H7 (cell line): Measurements from ENCODE around the gene ZNF185. TPM values are rescaled to one million over a fixed set of nuclear protein-coding genes. Genes with fewer than 3 reads are reported as not detected.

Source experiments
- DNase-seq: peaks from one replicate; pipeline ENCODE4 v3.0.0; 2012
- H3K27me3 ChIP-seq: 2 replicates; pipeline ENCODE4 v1.6.0; 2011; ENCODE audit warnings: mild to moderate bottlenecking, low read length; ENCODE audit not compliant: control insufficient read depth, insufficient read depth
- H3K36me3 ChIP-seq: replicated peaks from 2 replicates; pipeline ENCODE4 v1.5.1; 2011; ENCODE audit warnings: low read length; ENCODE audit not compliant: control insufficient read depth, insufficient read depth
- H3K4me3 ChIP-seq: 2 replicates; pipeline ENCODE4 v1.5.1; 2011; ENCODE audit warnings: low read depth, mild to moderate bottlenecking, control low read depth, low read length, moderate library complexity; ENCODE audit not compliant: insufficient read depth
- total RNA-seq: library from RNA; depleted of rRNA; stranded (reverse); fragments of >200 nt; shearing (Covaris generic); gene quantifications from 2 replicates; pipeline ENCODE4 v1.2.3, GENCODE V29; 2014

Gene ZNF185
- total RNA-seq, 1 experiment from 2014 or later: 7.8 TPM

DNA sequence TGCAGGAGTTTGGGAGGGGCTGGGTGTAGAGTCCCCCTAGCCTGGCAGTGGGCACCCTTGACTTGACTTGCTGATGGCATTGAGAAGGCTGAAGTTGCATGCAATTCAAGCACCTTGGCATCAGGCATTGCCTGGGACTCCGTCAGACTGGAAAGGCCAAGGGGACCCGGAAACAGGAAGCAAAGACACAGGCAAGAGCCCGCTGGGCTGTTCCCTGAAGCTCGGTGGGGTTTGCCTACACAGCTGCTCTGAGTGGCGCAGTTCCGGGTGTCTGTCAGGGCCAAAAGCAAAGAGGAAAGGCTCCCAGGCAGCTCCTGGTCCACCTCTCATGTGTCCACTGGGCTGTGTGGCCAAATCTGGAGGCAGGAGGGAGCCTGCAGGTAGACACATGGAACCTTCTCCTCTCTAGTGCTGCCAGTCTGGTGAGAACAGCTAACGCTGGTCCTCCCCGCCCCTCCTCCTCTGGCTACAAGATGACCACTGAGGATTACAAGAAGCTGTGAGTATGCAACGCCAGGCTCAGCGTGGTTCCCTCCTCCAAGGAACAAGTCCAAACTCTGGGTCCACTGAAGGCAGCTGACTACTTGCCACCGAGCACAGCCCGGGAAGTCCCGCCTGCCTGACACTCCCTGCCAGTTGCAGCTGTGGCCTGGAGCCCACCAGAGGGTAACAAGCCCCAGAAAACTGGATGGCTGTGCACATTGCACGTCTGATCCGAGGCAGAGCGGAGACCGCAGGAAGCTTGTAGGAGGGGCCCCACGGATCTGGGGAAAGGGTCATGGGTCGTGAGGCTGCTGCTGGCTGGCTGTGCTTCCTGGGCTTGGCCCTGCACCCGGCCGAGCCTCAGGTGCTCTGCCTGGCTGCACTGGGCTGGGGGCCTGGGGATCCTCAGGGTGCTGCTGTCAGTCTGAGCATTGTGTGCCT, 20.1 kb downstream of the ZNF185 start:
- Histone ChIP-seq H3K4me3 (no peak overlapping the region), H3K36me3 (no peaks in the 10 kb centered on the region; the same call in 1 of the 2 replicates), H3K27me3 (no peaks in the 10 kb centered on the region)
- DNase-seq: no peak

DNA sequence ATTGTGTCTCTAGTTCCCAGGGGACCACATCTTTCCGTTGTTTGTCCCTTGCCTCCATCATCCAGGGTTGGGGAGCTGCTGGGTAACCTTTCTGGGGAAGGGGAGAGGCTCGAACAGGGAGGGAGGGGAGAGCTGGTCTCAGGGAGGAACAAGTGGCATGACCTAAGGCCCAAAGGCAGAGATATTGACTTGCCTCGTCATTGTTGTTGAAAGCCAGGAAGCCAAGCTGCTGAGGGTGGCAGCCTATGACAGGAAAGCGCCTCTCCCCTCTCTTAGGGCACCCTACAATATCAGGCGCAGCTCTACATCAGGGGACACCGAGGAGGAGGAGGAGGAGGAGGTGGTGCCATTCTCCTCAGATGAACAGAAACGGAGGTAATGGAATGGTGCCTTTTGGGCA, 20.8 kb downstream of the ZNF185 start:
- no peak overlapping the region for H3K4me3 ChIP-seq
- H3K36me3 ChIP-seq: no peaks in the 10 kb centered on the region; the same call in 1 of the 2 replicates
- DNase-seq: no peak
- no peaks in the 10 kb centered on the region for H3K27me3 ChIP-seq

DNA sequence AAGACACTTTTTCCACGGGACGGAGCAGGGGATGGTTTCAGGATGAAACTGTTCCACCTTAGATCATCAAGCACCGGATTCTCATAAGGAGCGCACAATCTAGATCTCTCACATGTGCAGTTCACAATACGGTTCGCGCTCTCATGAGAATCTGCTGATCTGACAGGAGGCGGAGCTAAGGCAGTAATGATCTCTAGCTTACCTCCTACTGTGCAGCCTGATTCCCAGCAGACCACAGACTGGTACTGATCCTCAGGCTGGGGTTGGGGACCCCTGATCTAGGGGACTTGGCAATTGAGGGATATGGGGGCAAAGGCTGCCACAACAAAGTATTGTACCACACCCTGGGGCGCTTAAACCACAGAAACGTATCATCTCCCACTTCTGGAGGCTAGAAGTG, 25.7 kb downstream of the ZNF185 start:
- DNase-seq: no peak
- Histone ChIP-seq H3K27me3 (no peaks in the 10 kb centered on the region), H3K36me3 (no peaks in the 10 kb centered on the region; the same call in 1 of the 2 replicates), H3K4me3 (no peak overlapping the region)

- Histone ChIP-seq H3K27me3 (no peaks in the 10 kb centered on the region), H3K4me3 (no peak overlapping the region), H3K36me3 (no peaks in the 10 kb centered on the region; the same call in 1 of the 2 replicates)
- DNase-seq: peak; percentile 32
Observed at GRCh38 chrX:152925835-152926234, 28.0 kb downstream of the ZNF185 start.

DNA sequence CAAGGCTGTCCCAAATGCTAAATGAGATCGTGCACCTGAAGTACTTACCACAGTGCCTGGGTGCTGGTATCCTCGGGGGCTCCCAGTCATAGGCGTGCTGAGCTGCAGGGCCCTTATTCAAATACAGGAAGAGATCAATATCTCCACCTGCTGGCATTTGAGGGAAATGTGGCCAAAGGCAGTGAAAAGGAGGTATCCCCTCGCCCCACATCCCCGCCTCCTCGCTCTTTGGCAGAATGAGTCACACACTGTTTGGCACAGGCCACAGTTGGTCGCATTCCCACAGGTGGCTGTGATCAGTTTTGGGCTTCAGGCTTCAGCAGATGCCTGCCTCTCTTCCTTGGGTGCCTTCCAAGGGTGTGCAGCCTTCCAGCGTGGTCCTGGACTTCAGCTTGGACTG, 28.4 kb downstream of the ZNF185 start:
- H3K27me3 ChIP-seq: no peaks in the 10 kb centered on the region
- DNase-seq: peak; percentile 90
- H3K4me3 ChIP-seq: no peak overlapping the region
- no peaks in the 10 kb centered on the region for H3K36me3 ChIP-seq

DNA sequence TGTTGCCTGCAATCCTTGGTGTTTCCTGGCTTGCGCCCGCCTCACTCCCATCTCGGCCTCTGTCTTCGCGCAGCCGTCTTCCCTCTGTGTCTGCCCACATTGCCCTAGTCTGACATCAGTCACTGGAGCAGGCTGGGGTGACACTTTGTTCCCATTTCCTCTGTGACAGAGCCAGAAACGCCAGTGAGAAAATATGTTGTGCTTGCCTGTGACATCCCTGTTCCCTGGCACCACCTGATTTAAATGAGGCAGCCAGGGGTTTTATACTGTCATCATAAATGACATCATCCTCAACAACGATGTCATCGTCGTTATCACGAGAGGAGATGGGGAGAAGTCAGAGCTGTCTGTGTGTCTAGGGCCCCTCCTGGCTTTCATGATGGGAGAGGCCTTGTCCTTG, 29.1 kb downstream of the ZNF185 start:
- DNase-seq: no peak
- Histone ChIP-seq H3K27me3 (no peaks in the 10 kb centered on the region), H3K36me3 (no peaks in the 10 kb centered on the region), H3K4me3 (no peak overlapping the region)

DNA sequence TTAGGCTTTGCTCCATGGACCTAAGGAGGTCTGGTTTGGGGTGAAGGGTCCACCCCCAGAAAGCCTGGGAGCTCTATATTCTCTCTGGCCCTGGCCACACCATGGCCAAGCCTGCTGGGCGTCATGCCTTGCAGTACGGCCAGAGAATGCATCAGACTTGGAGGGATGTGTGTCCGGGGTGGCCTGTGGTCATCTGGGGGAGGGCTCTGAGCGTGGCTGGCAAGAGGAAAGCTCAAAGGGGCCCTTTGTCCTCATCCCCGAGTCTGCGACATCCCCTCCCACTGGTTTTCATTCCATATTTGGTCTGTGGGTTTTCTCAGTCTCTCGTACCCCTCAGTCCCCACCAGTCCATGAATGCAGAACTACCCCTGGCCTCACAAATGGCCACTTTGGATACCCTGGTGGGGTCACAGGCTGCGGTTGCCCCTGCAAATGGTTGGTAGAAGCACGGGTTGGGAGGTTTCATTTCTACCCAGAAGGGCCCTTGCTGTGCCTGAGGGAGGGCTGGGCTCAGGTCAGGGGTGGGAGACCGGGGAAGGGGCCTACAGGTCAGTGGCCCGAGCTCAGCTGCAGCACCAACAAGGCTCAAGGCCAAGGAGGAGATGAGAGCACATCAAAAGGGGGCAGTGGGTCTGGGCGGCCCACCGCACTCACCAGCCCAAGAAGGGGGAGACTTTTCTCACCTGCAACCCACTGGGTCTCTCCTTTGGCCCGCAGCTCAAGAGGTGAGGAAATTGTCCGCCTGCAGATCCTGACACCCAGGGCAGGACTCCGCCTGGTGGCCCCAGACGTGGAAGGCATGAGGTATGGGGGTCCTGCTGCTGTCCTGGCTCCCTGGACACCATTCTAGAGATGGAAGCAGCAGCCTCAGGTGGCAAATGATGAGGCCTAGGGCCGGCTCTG, 30.2 kb downstream of the ZNF185 start:
- Histone ChIP-seq H3K27me3 (no peaks in the 10 kb centered on the region), H3K4me3 (no peak overlapping the region), H3K36me3 (no peaks in the 10 kb centered on the region)
- DNase-seq: no peak

GRCh38 chrX:152928761-152929400, 31.0 kb downstream of the ZNF185 start:
- Histone ChIP-seq H3K4me3 (no peak overlapping the region), H3K36me3 (no peaks in the 10 kb centered on the region), H3K27me3 (no peaks in the 10 kb centered on the region)
- DNase-seq: no peak

- no peaks in the 10 kb centered on the region for H3K36me3 ChIP-seq
- H3K27me3 ChIP-seq: no peaks in the 10 kb centered on the region
- no peak overlapping the region for H3K4me3 ChIP-seq
- no peak for DNase-seq
Observed at GRCh38 chrX:152929898-152930297, 32.0 kb downstream of the ZNF185 start.

- Histone ChIP-seq H3K4me3 (no peak overlapping the region), H3K27me3 (no peaks in the 10 kb centered on the region), H3K36me3 (no peaks in the 10 kb centered on the region)
- no peak for DNase-seq
Observed at GRCh38 chrX:152930516-152930915, 32.6 kb downstream of the ZNF185 start.

- DNase-seq: no peak
- no peaks in the 10 kb centered on the region for H3K27me3 ChIP-seq
Observed at GRCh38 chrX:152932144-152932543, 34.3 kb downstream of the ZNF185 start.

DNA sequence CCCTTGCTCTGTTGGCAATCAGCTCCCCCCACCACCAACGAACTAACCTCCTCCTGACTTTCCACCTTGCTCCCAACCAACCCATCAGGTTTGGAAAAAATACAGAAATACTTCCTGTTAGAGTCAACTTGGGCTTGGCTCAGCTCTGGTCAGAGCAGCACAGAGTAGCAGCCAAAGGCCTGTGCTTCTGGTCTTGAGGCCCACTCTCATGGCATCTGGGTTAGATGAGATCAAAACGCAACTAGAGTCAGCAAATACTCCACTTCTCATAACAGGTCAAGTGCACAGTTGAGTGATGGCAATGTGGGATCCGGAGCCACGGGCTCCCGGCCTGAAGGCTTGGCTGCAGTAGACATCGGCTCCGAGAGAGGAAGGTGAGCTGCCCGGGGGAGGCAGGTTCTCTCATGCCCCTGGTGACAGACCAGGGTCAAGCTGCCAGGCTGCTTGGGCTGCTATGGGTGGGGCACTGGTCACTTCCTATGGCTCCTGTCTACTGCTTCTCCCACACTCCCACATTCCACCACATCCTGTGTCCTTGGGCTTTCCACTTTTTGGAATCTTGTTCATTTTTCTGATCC, 34.8 kb downstream of the ZNF185 start:
- Histone ChIP-seq H3K4me3 (no peak overlapping the region), H3K27me3 (no peaks in the 10 kb centered on the region), H3K36me3 (no peaks in the 10 kb centered on the region)
- DNase-seq: no peak

More at GRCh38 chrX:152932144-152932543, 34.3 kb downstream of the ZNF185 start:
- H3K4me3 ChIP-seq: no peak overlapping the region
- H3K36me3 ChIP-seq: no peaks in the 10 kb centered on the region

DNA sequence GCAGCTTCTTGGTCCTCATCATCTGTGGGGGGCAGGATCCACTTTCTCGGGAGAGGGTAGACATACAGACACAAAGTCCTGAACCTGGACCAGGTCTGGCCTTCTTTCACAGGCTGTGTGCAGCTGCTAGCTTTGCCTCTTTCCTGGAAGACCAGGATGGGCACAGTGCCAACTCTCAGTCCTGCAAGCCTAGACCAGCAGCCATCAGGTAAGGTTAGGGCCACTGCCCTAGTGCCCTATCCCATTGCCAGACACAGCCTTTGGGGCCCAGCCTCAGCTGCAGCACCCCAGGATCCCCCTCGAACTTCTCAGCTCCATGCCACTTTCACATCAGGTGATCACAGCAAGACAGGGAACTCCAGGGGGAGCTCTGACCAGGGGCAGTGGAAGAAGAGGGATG, 38.4 kb downstream of the ZNF185 start:
- no peaks in the 10 kb centered on the region for H3K27me3 ChIP-seq
- DNase-seq: peak; percentile 24
- H3K4me3 ChIP-seq: no peak overlapping the region
- H3K36me3 ChIP-seq: no peaks in the 10 kb centered on the region

- no peaks in the 10 kb centered on the region for H3K36me3 ChIP-seq
- H3K4me3 ChIP-seq: no peak overlapping the region
- DNase-seq: no peak
- no peaks in the 10 kb centered on the region for H3K27me3 ChIP-seq
Observed at GRCh38 chrX:152937236-152937635, 39.4 kb downstream of the ZNF185 start.
